Endothelial cell of umbilical vein (primary cell): Measurements from ENCODE around the gene SRSF2.

Experiments used
- EZH2 ChIP-seq: IDR thresholded peaks from 2 replicates; pipeline ENCODE4 v1.6.1; 2012; ENCODE audit warnings: borderline replicate concordance, low read depth, mild to moderate bottlenecking, moderate library complexity, low read length, inconsistent platforms; ENCODE audit not compliant: severe bottlenecking
- MYC ChIP-seq: IDR thresholded peaks from one replicate; pipeline ENCODE4 v1.6.1; 2011; ENCODE audit warnings: mild to moderate bottlenecking, low read depth, low read length
- POLR2A ChIP-seq: IDR thresholded peaks from 2 replicates; pipeline ENCODE4 v1.6.1; 2012; ENCODE audit warnings: low read depth, mild to moderate bottlenecking, control low read depth, low read length
- POLR2AphosphoS5 ChIP-seq: IDR thresholded peaks from 2 replicates; pipeline ENCODE4 v1.6.1; 2012; ENCODE audit warnings: low read depth, mild to moderate bottlenecking, control low read depth, low read length, moderate library complexity; ENCODE audit not compliant: insufficient read depth
- TF ChIP-seq, protein P1 (sequence below), 2 donors: IDR thresholded peaks; 1 replicate in 1 of 2; 2 replicates in 1 of 2; pipeline ENCODE4 v1.5.1; 2011; ENCODE audit warnings: low read length in 2 of 2, mild to moderate bottlenecking in 2 of 2, moderate library complexity in 2 of 2, control low read depth in 1 of 2, inconsistent platforms in 1 of 2, low read depth in 1 of 2; ENCODE audit not compliant: insufficient read depth in 1 of 2; ENCODE audit errors: extremely low read depth in 1 of 2
- TF ChIP-seq, protein P2 (sequence below): IDR thresholded peaks from 2 replicates; pipeline ENCODE4 v1.6.1; 2011; ENCODE audit not compliant: insufficient read depth, insufficient read length

- no peak for TF ChIP-seq POLR2A
- TF ChIP-seq, protein P1, sequence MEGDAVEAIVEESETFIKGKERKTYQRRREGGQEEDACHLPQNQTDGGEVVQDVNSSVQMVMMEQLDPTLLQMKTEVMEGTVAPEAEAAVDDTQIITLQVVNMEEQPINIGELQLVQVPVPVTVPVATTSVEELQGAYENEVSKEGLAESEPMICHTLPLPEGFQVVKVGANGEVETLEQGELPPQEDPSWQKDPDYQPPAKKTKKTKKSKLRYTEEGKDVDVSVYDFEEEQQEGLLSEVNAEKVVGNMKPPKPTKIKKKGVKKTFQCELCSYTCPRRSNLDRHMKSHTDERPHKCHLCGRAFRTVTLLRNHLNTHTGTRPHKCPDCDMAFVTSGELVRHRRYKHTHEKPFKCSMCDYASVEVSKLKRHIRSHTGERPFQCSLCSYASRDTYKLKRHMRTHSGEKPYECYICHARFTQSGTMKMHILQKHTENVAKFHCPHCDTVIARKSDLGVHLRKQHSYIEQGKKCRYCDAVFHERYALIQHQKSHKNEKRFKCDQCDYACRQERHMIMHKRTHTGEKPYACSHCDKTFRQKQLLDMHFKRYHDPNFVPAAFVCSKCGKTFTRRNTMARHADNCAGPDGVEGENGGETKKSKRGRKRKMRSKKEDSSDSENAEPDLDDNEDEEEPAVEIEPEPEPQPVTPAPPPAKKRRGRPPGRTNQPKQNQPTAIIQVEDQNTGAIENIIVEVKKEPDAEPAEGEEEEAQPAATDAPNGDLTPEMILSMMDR (IDR thresholded peaks at IDR 0.05; ENCODE audit: extremely low read depth in 1 of 2, insufficient read depth in 1 of 2, low read depth in 1 of 2, low read length in 2 of 2), result no peak
- no peak for TF ChIP-seq POLR2AphosphoS5
- no peak for TF ChIP-seq EZH2
- TF ChIP-seq MYC, result no peak
- TF ChIP-seq, protein P2, sequence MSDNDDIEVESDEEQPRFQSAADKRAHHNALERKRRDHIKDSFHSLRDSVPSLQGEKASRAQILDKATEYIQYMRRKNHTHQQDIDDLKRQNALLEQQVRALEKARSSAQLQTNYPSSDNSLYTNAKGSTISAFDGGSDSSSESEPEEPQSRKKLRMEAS, result no peak
These were observed 5.8 kb upstream of the SRSF2 start for GRCh38 chr17:76742958-76743357.
